ENCODE data around the gene DVL2.
A peak's percentile ranks its signal among the peaks of the same experiment; 100 is the strongest.

DVL2 gene

GRCh38 chr17:7234083-7234951 lies at the start of gene DVL2:
Gene DVL2 (minus strand): TSS chr17:7234517. CDS start chr17:7234262, 255 bp downstream.
- TF ChIP-seq CTCF (conservative IDR thresholded peaks at IDR 0.05) = no peak
- H3K27ac ChIP-seq = peak within 1 kb of the TSS; percentile 81

GRCh38 chr17:7283471-7284216 lies 49.3 kb upstream of the DVL2 start:
- TF ChIP-seq CTCF (conservative IDR thresholded peaks at IDR 0.05) = no peak
- no peak overlapping the region for H3K27ac ChIP-seq

- TF ChIP-seq CTCF (conservative IDR thresholded peaks at IDR 0.05) = no peak
- H3K27ac ChIP-seq = no peak overlapping the region
Observed at GRCh38 chr17:7282752-7283321, 48.5 kb upstream of the DVL2 start.

GRCh38 chr17:7281953-7282751 lies 47.8 kb upstream of the DVL2 start:
- no peak overlapping the region for H3K27ac ChIP-seq
- no peak for TF ChIP-seq CTCF (conservative IDR thresholded peaks at IDR 0.05)

- no peak for TF ChIP-seq CTCF (conservative IDR thresholded peaks at IDR 0.05)
- peak within 1 kb of the TSS; percentile 45 for H3K27ac ChIP-seq
Observed at GRCh38 chr17:7281074-7281952, 47.0 kb upstream of the DVL2 start, which contains the start of gene SLC2A4. Gene SLC2A4 (plus strand): TSS chr17:7281718. CDS start chr17:7281935, 217 bp downstream.

- peak overlapping the region; percentile 45 for H3K27ac ChIP-seq
- peak; percentile 86 for TF ChIP-seq CTCF (conservative IDR thresholded peaks at IDR 0.05)
Observed at GRCh38 chr17:7280519-7281073, 46.3 kb upstream of the DVL2 start.

Measured in VCaP (cell line).